Activated T-helper 17 cell treated with anti-CD3 and anti-CD28 coated beads, Interleukin-2, amount 50 U/mL, for 72 hours (primary cell): Measurements from ENCODE around the gene ARHGAP10. TPM values are rescaled to one million over a fixed set of nuclear protein-coding genes. Genes with fewer than 3 reads are reported as not detected.
A peak's percentile ranks its signal among the peaks of the same experiment; 100 is the strongest.

Experiments
- ATAC-seq: fragments of 150-1000 bp; cut with Tn5 transposase; replicated peaks from 2 replicates; pipeline ENCODE4 v1.10.0; 2021; ENCODE audit warnings: mild to moderate bottlenecking, moderate library complexity
- H3K27ac Mint-ChIP-seq: one replicate; pipeline ENCODE4 v1.8.0; 2022; ENCODE audit warnings: mixed read lengths
- H3K27me3 Mint-ChIP-seq: one replicate; pipeline ENCODE4 v1.8.0; 2022; ENCODE audit warnings: mixed read lengths
- H3K36me3 Mint-ChIP-seq: one replicate; pipeline ENCODE4 v1.8.0; 2022; ENCODE audit warnings: low read depth, mild to moderate bottlenecking, mixed read lengths
- H3K4me1 Mint-ChIP-seq: one replicate; pipeline ENCODE4 v1.8.0; 2022; ENCODE audit warnings: mixed read lengths
- H3K4me3 Mint-ChIP-seq: one replicate; pipeline ENCODE4 v1.8.0; 2022; ENCODE audit warnings: mild to moderate bottlenecking, mixed read lengths
- H3K9me3 Mint-ChIP-seq: one replicate; pipeline ENCODE4 v1.8.0; 2022; ENCODE audit warnings: mixed read lengths
- total RNA-seq, 2 donors: library from RNA; stranded (reverse); gene quantifications; one replicate each; pipeline ENCODE4 v1.2.3, GENCODE V29; 2022

ARHGAP10 gene
- total RNA-seq, 2 donors from 2014 or later, result 11.1 to 14.7 TPM

DNA sequence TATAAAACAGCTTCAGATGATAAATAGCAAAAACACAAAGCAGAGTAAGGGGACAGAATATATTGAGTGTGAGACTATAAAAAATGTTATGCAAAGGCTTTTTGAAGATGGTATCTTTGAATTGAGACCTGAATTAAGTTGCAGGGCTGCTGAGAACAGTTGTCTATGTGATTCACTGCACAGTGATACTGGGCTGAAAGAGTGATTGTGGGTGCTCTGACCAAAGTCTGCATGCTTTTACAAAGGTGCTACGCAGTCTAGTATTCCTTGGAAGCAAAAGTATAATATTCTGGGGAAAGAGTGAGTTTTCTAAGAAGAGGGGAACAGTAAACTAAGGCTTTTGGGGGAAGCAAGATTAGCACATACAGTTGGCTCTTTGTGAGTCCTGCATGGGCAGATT is 234.0 kb downstream of the ARHGAP10 start:
- Mint-ChIP-seq H3K36me3 (peaks cover 30% of the 10 kb centered on the region), H3K9me3 (no peaks in the 10 kb centered on the region), H3K4me3 (no peak overlapping the region), H3K27ac (no peak overlapping the region), H3K27me3 (no peaks in the 10 kb centered on the region), H3K4me1 (no peaks in the 10 kb centered on the region)
- no peak for ATAC-seq

DNA sequence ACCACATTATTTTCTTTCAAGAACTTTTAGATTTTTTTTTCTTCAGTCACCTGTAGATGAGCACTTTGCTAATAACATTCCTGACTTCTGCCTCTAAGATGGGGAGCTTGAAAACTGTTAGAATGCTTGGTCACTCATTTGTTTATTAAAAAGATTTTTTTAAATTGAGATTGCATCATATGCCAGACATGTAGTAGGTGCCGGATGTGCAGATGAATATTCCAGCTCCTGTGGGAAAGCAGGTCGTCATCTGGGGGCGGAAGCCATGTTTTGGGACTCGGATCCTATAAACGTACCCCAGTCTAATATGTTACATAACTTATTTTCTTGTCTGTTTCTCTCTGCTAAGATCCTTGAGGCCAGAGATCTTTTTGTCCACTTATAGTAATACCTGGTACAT is 236.8 kb downstream of the ARHGAP10 start:
- Mint-ChIP-seq H3K9me3 (no peaks in the 10 kb centered on the region), H3K27ac (no peak overlapping the region), H3K27me3 (no peaks in the 10 kb centered on the region), H3K4me1 (no peaks in the 10 kb centered on the region), H3K4me3 (no peak overlapping the region), H3K36me3 (peaks cover 37% of the 10 kb centered on the region)
- no peak for ATAC-seq

DNA sequence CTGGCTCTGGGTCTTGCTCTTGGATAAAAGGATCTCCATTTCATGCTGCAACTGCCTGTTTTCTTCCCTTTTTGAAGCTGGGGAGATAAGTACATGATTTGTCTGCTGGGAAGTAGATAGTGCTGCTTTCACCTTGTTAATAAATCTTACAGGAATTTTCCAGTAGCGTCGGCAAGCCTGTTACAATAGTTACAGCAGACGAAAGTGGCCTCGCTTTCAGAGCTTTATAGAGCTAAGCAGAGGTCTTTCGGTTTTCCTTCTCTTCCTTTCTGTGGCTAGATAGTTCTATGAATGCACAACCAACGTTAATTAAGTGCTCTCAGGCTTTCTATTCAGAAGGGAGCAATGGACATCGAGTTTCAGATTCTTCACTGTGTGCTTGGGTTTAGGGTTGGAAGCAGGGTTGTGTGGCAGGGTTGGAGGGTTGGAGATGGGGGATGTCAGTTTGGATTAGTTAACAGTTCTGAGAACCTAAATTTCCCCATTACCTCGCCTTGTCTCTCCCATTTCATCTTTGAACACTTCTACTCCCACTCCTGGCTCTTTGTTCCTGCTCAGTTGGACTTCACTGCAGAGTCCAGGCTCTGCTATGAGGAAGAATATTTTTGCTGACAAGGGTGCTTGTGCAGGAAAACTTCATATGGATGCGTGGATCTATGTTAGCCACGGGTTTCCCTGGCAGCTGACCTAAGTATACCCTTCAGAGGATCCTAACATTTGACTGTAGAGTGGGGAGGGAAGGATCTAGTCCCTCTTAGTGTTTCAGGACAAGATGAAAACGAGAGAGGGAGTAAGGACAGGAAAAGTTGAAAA is 237.9 kb downstream of the ARHGAP10 start:
- no peak for ATAC-seq
- Mint-ChIP-seq H3K36me3 (peaks cover 31% of the 10 kb centered on the region), H3K27ac (no peak overlapping the region), H3K4me3 (no peak overlapping the region), H3K9me3 (no peaks in the 10 kb centered on the region), H3K4me1 (no peaks in the 10 kb centered on the region), H3K27me3 (no peaks in the 10 kb centered on the region)

DNA sequence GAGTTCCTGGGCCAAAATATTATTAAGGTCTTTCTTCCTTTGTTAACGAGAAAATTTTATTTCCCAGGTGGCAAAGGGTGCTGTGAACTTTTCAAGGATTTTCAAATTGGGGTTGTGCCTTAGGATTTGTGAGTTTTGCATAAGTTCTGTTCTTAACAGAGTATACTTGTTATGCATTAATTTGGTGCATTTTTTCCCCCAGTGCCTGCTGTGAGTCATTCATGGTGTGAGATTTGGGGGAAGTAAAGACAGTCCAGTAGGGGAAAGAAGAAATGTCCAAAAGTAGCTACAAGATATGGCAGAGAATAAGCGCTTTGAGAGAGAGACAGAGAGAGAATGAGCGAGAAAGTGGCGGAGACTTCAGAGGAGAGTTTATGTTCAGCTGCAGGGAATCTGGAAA is 239.2 kb downstream of the ARHGAP10 start:
- H3K9me3 Mint-ChIP-seq, result no peaks in the 10 kb centered on the region
- no peak overlapping the region for H3K27ac Mint-ChIP-seq
- H3K4me3 Mint-ChIP-seq, result no peak overlapping the region
- no peaks in the 10 kb centered on the region for H3K4me1 Mint-ChIP-seq
- H3K36me3 Mint-ChIP-seq, result peaks cover 18% of the 10 kb centered on the region
- ATAC-seq, result no peak
- H3K27me3 Mint-ChIP-seq, result no peaks in the 10 kb centered on the region

DNA sequence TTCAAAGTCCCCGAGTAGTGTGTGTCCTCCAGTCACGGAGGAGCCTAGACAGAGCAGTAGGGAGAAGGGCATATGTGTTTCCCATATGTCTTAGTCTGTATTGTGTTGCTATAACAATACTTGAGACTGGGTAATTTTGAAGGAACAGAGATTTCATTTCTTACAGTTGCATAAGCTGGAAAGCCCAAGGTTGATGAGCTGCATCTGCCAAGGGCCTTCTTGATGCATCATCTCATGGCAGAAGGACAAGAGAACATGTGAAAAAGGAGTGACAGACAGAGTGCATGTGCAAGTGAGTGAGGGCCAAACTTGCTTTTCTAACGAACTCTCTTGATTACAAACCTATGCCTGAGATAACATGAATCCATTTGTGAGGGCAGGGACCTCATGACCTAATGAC is 243.4 kb downstream of the ARHGAP10 start:
- H3K27ac Mint-ChIP-seq, result no peak overlapping the region
- H3K27me3 Mint-ChIP-seq, result no peaks in the 10 kb centered on the region
- H3K4me1 Mint-ChIP-seq, result peaks cover 6% of the 10 kb centered on the region
- ATAC-seq, result no peak
- H3K36me3 Mint-ChIP-seq, result peaks cover 7% of the 10 kb centered on the region
- H3K4me3 Mint-ChIP-seq, result no peak overlapping the region
- H3K9me3 Mint-ChIP-seq, result peaks cover 3% of the 10 kb centered on the region

DNA sequence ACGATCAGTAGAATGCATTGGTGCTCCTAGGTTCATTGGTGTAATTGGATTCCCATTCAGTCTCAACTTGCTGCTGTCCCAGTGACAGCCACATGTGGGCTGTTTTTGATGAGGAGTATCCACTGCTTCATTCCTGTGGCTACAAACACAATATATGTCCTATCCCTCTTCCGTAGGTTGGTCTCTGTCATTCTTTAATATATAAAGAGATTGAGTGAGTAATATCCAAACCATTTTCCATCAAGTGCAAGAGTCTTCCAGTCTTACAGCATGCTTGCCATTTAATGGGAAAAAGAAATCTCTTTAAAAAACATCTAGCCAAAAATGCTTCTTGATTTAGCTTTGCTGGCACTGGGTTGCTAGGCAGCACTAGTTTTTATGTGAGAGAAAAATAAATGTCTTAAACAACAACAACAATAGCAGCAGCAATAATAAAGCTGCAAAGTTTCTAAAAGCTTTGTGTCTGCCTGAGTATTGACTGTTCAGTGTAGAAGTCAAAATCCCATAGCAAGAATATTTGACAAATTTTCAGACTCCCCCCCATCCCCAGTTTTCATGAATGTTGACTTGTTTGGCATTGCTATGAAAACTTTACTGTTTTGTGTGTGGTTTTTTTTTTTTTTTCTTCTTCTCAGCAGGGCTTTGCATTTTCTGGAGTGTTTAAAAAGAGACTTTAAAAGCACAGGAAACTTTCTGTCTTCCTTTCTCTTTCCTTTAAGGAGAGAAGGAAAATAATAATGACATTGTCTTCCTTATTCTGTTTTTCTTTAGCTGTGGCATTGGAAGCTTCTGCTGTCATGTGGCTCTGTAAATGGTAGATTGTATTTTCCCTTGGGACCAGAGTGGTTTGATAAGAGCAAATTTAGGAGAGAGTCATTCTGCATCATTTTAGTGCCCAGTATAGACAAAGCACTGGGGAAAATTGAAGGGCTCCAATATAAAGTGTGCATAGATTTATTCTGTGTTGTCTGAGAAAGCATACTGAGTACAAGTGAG is 244.3 kb downstream of the ARHGAP10 start:
- ATAC-seq, result no peak
- no peak overlapping the region for H3K4me3 Mint-ChIP-seq
- H3K27me3 Mint-ChIP-seq, result no peaks in the 10 kb centered on the region
- H3K9me3 Mint-ChIP-seq, result peaks cover 3% of the 10 kb centered on the region
- peaks cover 7% of the 10 kb centered on the region for H3K36me3 Mint-ChIP-seq
- H3K4me1 Mint-ChIP-seq, result peaks cover 15% of the 10 kb centered on the region
- H3K27ac Mint-ChIP-seq, result no peak overlapping the region

DNA sequence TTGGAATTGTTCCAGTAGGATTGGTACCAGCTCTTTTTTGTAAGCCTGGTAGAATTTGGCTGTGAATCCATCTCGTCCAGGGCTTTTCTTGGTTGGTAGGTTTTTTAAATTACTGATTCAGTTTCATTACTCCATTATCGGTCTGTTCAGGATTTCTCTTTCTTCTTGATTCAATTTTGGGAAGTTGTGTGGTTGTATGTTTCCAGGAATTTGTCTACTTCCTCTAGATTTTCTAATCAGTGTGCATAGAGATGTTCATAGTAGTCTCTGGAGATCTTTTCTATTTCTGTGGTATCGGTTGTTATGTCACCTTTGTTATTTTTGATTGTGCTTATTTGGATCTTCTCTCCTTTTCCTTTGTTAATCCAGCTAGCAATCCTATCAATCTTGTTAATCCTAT is 248.7 kb downstream of the ARHGAP10 start:
- Mint-ChIP-seq H3K4me3 (no peak overlapping the region), H3K27me3 (no peaks in the 10 kb centered on the region), H3K27ac (no peak overlapping the region), H3K4me1 (peaks cover 28% of the 10 kb centered on the region), H3K9me3 (peaks cover 3% of the 10 kb centered on the region), H3K36me3 (no peaks in the 10 kb centered on the region)
- ATAC-seq, result no peak

DNA sequence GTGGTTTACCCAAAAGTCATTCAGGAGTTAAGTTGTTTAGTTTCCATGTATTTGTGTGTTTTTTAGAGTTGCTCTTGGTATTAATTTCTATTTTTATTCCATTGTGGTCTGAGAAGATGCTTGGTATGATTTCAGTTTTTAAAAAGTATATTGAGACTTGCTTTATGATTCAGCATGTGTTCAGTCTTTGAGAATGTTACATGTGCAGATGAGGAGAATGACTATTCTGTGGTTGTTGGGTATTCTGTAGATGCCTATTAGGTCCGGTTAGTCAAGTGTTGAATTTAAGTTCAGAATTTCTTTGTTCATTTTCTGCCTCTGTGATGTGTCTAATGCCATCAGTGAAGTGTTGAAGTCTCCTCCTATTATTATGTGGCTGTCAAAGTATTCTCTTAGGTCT is 249.4 kb downstream of the ARHGAP10 start:
- H3K27ac Mint-ChIP-seq, result peak overlapping the region; percentile 20
- H3K4me3 Mint-ChIP-seq, result no peak overlapping the region
- peaks cover 28% of the 10 kb centered on the region for H3K4me1 Mint-ChIP-seq
- peaks cover 3% of the 10 kb centered on the region for H3K9me3 Mint-ChIP-seq
- H3K27me3 Mint-ChIP-seq, result no peaks in the 10 kb centered on the region
- H3K36me3 Mint-ChIP-seq, result no peaks in the 10 kb centered on the region
- peak; percentile 86 for ATAC-seq

DNA sequence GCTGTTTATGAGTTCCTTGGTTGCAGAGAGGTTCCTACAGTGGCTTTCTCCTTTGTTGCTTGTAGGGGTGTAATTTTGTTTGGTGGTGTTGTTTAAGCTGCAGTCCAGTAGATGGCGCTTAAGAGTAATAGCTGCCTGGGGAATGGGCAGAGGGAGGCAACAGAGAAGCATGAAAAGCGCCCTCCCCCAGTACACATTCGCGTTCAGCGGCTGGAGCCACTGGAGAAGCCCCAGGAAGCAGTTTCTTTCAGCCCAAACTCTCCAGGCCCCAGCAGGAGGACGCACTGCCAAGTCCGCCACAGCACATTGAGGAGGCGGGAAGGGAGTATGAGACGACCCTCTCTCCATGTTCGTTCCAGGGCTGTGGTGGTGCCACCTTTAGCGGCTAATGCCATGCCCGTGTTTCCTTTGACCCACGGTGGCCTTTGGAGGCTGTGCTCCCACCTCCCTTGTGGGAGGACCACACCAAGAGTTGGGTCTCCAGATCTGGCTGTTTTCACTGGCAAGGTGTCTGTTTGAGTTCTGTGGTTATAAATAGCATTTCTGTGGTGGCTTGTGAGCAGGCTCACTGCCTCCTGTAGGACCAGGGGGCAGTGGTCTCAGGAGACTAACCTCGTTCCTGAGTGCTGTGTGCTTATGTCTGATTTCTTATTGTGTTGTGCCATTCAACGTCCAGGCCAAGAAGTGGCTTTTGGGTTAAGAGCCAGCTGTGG is 252.3 kb downstream of the ARHGAP10 start:
- Mint-ChIP-seq H3K27me3 (no peaks in the 10 kb centered on the region), H3K9me3 (peaks cover 3% of the 10 kb centered on the region), H3K4me3 (no peak overlapping the region), H3K36me3 (no peaks in the 10 kb centered on the region), H3K4me1 (peaks cover 28% of the 10 kb centered on the region), H3K27ac (no peak overlapping the region)
- ATAC-seq, result no peak

DNA sequence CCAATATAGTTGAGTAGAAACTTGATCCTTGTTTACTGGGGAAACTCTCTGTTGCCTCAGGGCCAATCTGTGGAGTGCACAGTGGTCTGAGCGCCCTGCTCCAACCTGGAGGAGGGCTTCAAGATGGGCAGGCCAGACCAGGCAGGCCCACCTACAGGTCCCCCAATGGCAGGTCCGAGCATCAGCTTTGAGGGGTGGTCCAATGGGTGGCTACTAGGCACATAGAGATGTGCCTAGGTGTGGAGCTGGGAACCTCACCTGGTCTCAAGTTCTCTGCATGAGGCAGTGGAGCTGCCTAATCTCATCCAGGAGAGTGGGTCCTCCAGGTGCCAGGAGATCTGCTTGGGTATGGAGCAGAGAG is 252.9 kb downstream of the ARHGAP10 start:
- Mint-ChIP-seq H3K27ac (no peak overlapping the region), H3K4me3 (no peak overlapping the region), H3K4me1 (peaks cover 24% of the 10 kb centered on the region), H3K9me3 (peaks cover 3% of the 10 kb centered on the region), H3K36me3 (no peaks in the 10 kb centered on the region), H3K27me3 (no peaks in the 10 kb centered on the region)
- ATAC-seq, result no peak

DNA sequence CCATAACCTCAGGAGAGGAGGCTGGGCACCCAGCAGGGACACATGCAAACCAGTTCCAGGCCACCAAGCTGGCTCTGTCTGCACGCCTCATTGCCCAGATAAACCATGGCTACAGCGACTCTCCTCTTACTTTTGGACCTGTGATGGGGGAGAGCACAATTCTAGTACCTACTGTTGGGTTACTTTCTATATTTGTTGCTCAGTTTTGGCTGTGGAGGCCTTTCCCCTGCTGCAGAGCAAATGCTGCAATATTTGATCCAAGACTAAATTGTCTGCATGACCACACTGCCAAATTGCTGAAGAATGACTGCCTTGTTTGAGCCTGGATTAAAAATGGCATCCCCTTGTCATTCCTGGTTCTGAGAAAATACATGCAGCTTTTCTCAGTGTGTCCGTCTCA is 253.5 kb downstream of the ARHGAP10 start:
- H3K36me3 Mint-ChIP-seq, result no peaks in the 10 kb centered on the region
- H3K27me3 Mint-ChIP-seq, result no peaks in the 10 kb centered on the region
- H3K9me3 Mint-ChIP-seq, result no peaks in the 10 kb centered on the region
- H3K4me1 Mint-ChIP-seq, result peaks cover 22% of the 10 kb centered on the region
- ATAC-seq, result no peak
- H3K4me3 Mint-ChIP-seq, result no peak overlapping the region
- H3K27ac Mint-ChIP-seq, result no peak overlapping the region

DNA sequence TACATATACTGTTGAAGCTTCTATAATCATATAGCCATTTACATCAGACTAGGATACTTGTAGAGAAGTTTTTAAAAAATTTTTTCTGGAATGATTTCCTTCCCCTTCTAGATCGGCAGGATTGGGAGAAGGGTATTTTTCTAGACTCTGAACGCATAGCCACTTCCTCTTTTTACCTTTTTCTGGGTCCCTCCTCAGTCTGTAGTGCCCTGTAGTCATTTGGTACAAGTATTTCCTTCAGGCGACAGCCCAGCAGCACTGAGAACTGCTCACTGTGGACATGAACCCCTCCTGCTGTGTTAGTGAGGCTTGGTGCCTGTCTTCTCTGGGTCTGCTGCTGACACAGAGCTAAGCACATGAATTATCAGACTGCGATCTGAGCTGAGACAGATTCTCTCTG is 255.4 kb downstream of the ARHGAP10 start:
- Mint-ChIP-seq H3K4me1 (peaks cover 6% of the 10 kb centered on the region), H3K9me3 (no peaks in the 10 kb centered on the region), H3K4me3 (no peak overlapping the region), H3K27ac (no peak overlapping the region), H3K36me3 (no peaks in the 10 kb centered on the region), H3K27me3 (no peaks in the 10 kb centered on the region)
- no peak for ATAC-seq

DNA sequence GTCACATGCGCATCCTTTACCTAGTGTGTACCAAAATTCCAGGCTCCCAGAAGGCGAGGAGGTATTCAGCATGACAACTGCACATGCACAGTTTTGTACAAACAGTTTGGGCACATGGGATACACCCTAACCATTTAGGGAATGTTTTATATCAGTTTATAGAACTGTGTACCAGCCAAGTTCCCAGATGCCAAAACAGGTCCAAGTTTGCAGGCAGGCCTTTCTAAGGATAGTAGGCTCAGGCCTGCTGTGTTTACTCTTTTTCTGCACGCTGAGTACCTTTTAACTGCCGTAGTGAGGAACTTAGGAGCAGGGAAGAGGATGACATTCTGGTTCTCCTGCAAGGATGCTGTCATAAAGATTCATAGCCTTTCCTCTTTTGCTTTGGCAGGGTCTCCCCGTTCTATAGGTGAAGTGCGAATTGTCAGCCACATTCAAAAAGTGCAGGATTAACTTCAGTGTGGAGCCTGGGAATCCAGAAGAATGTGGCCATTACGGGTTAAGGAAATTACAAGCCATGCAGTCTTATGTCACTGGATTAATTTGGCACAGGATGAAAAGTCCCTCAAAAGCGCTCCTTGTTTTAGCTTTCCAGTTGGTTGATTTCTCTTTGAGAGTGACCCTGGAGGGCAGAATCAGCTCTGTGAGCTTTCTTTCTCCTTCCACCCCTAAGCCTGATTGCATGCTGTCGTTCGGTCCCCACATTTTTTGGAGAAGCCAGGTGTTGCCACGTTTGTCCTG is 259.8 kb downstream of the ARHGAP10 start:
- Mint-ChIP-seq H3K27ac (no peak overlapping the region), H3K4me3 (no peak overlapping the region), H3K4me1 (no peaks in the 10 kb centered on the region), H3K36me3 (no peaks in the 10 kb centered on the region), H3K9me3 (no peaks in the 10 kb centered on the region), H3K27me3 (no peaks in the 10 kb centered on the region)
- ATAC-seq, result no peak

DNA sequence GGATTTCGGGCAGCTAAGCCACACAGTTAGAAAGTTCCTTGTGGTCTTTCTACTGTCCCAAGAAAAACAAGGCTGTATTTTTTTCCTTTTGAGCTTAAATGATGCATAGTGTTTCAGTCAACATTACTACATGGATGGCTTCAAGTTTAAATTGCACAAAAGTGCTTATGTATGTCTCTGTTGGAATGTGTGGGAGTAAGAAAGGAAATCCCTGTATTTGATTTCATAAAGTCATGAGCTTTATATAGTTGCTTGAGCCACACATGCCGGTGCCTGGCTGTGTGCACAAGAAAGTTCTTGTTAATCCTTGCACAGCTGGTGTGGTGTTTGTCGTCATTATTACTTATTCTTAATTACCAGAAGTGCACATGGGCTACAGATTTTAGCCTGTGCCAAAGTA is 262.2 kb downstream of the ARHGAP10 start:
- Mint-ChIP-seq H3K36me3 (no peaks in the 10 kb centered on the region), H3K4me1 (no peaks in the 10 kb centered on the region), H3K27ac (no peak overlapping the region), H3K9me3 (no peaks in the 10 kb centered on the region), H3K4me3 (no peak overlapping the region), H3K27me3 (no peaks in the 10 kb centered on the region)
- ATAC-seq, result no peak
